NCI-H69 (cell line): ENCODE data around the gene PPP1R26.
A peak's percentile ranks its signal among the peaks of the same experiment; 100 is the strongest.

Experiments
- DNase-seq: peaks from one replicate; lab custom pipeline; 2025; lab: John Stamatoyannopoulos, UW

PPP1R26 gene

GRCh38 chr9:135488013-135488330 is 8.4 kb downstream of the PPP1R26 start:
- no peak for DNase-seq

- DNase-seq, result no peak
Observed at GRCh38 chr9:135488527-135488926, 8.9 kb downstream of the PPP1R26 start.

GRCh38 chr9:135489188-135489906 is 9.8 kb downstream of the PPP1R26 start:
- no peak for DNase-seq

GRCh38 chr9:135490166-135490870 is 10.7 kb downstream of the PPP1R26 start:
- peak; percentile 32 for DNase-seq

GRCh38 chr9:135490980-135491464 is 11.4 kb downstream of the PPP1R26 start:
- DNase-seq, result peak; percentile 89

- DNase-seq, result peak; percentile 80
Observed at GRCh38 chr9:135491764-135492163, 12.2 kb downstream of the PPP1R26 start.

GRCh38 chr9:135492886-135493669 is 13.5 kb downstream of the PPP1R26 start:
- DNase-seq, result no peak

- DNase-seq, result no peak
Observed at GRCh38 chr9:135494791-135495559, 15.4 kb downstream of the PPP1R26 start.

- DNase-seq, result no peak
Observed at GRCh38 chr9:135498381-135499126, 19.0 kb downstream of the PPP1R26 start.

GRCh38 chr9:135499326-135500070 is 19.9 kb downstream of the PPP1R26 start:
- DNase-seq, result peak; percentile 97

- no peak for DNase-seq
Observed at GRCh38 chr9:135500071-135500524, 20.5 kb downstream of the PPP1R26 start.

- peak; percentile 94 for DNase-seq
Observed at GRCh38 chr9:135500525-135501260, 21.1 kb downstream of the PPP1R26 start, which contains the start of gene MRPS2. TSS of gene MRPS2 (plus strand) at chr9:135500682. CDS start at chr9:135500711, 29 bp downstream.

- no peak for DNase-seq
Observed at GRCh38 chr9:135501261-135502167, 21.9 kb downstream of the PPP1R26 start.

GRCh38 chr9:135502168-135502872 is 22.7 kb downstream of the PPP1R26 start:
- no peak for DNase-seq

- DNase-seq, result no peak
Observed at GRCh38 chr9:135502873-135503321, 23.3 kb downstream of the PPP1R26 start.

- DNase-seq, result no peak
Observed at GRCh38 chr9:135503371-135504261, 24.0 kb downstream of the PPP1R26 start.
